Measurements from ENCODE around the gene FHIT.

FHIT gene

DNA sequence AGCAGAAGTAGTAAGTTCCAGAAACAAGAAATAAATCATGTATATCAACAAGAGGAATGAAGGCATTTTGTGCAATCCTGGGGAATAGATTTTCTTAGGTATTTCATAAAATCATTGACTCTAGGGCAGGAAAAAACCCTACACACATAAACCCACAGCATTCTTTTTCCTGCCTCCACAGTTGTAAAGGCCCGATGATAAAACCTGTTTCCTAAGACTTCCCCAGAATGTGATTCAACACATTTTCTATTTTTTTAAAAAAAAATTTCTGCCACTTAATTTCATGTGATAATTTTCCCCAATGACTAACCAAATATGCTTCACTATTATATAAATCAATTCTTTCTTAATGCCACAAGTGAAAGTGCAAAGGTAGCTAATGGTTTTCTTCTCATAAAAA, 407.0 kb downstream of the FHIT start:
- TF ChIP-seq EZH2phosphoT487 (conservative IDR thresholded peaks at IDR 0.05; ENCODE audit: low read length), result no peak
- TF ChIP-seq CTCF (IDR thresholded peaks at IDR 0.05; ENCODE audit: insufficient read depth, low read length, poor library complexity, severe bottlenecking), result no peak
- H3K79me2 ChIP-seq (ENCODE audit: insufficient read depth, low read length), result no peaks in the 10 kb centered on the region
- no peak overlapping the region for H3K9ac ChIP-seq (ENCODE audit: low read length)
- no peaks in the 10 kb centered on the region for H3K36me3 ChIP-seq (ENCODE audit: low read length)
- H2AFZ ChIP-seq (ENCODE audit: low read depth, low read length, severe bottlenecking), result no peak overlapping the region
- H3K27me3 ChIP-seq (ENCODE audit: low read length), result no peaks in the 10 kb centered on the region
- no peak overlapping the region for H3K4me2 ChIP-seq (ENCODE audit: low read depth, low read length, poor library complexity, severe bottlenecking)
- no peaks in the 10 kb centered on the region for H4K20me1 ChIP-seq (ENCODE audit: low read depth, low read length)
- no peaks in the 10 kb centered on the region for H3F3A ChIP-seq (ENCODE audit: insufficient read depth)
- H3K4me3 ChIP-seq (ENCODE audit: insufficient read depth, low read length, poor library complexity, severe bottlenecking), result no peak overlapping the region
- no peaks in the 10 kb centered on the region for H3K9me2 ChIP-seq (replicated peaks; ENCODE audit: insufficient read depth, low read length)
- no peaks in the 10 kb centered on the region for H3K9me3 ChIP-seq (ENCODE audit: insufficient read depth, low read length)
- no peak overlapping the region for H3K27ac ChIP-seq (ENCODE audit: low read depth, low read length)

- Histone ChIP-seq H3K4me2 (ENCODE audit: low read depth, low read length, poor library complexity, severe bottlenecking) (no peak overlapping the region), H3K4me3 (ENCODE audit: insufficient read depth, low read length, poor library complexity, severe bottlenecking) (no peak overlapping the region), H3K36me3 (ENCODE audit: low read length) (no peaks in the 10 kb centered on the region), H3K9ac (ENCODE audit: low read length) (no peak overlapping the region), H3K27me3 (ENCODE audit: low read length) (no peaks in the 10 kb centered on the region), H3F3A (ENCODE audit: insufficient read depth) (no peaks in the 10 kb centered on the region), H3K9me3 (ENCODE audit: insufficient read depth, low read length) (no peaks in the 10 kb centered on the region), H3K27ac (ENCODE audit: low read depth, low read length) (no peak overlapping the region), H3K9me2 (replicated peaks; ENCODE audit: insufficient read depth, low read length) (no peaks in the 10 kb centered on the region), H2AFZ (ENCODE audit: low read depth, low read length, severe bottlenecking) (no peak overlapping the region), H4K20me1 (ENCODE audit: low read depth, low read length) (no peaks in the 10 kb centered on the region), H3K79me2 (ENCODE audit: insufficient read depth, low read length) (no peaks in the 10 kb centered on the region)
- TF ChIP-seq CTCF (IDR thresholded peaks at IDR 0.05; ENCODE audit: insufficient read depth, low read length, poor library complexity, severe bottlenecking) (no peak), EZH2phosphoT487 (conservative IDR thresholded peaks at IDR 0.05; ENCODE audit: low read length) (no peak)
Observed at GRCh38 chr3:60841355-60841754, 409.9 kb downstream of the FHIT start.

- no peak overlapping the region for H3K9ac ChIP-seq (ENCODE audit: low read length)
- H3F3A ChIP-seq (ENCODE audit: insufficient read depth), result no peaks in the 10 kb centered on the region
- TF ChIP-seq EZH2phosphoT487 (conservative IDR thresholded peaks at IDR 0.05; ENCODE audit: low read length) (no peak), CTCF (IDR thresholded peaks at IDR 0.05; ENCODE audit: insufficient read depth, low read length, poor library complexity, severe bottlenecking) (no peak)
- H3K79me2 ChIP-seq (ENCODE audit: insufficient read depth, low read length), result no peaks in the 10 kb centered on the region
- no peaks in the 10 kb centered on the region for H4K20me1 ChIP-seq (ENCODE audit: low read depth, low read length)
- H3K27me3 ChIP-seq (ENCODE audit: low read length), result no peaks in the 10 kb centered on the region
- H3K4me3 ChIP-seq (ENCODE audit: insufficient read depth, low read length, poor library complexity, severe bottlenecking), result no peak overlapping the region
- H3K36me3 ChIP-seq (ENCODE audit: low read length), result no peaks in the 10 kb centered on the region
- no peaks in the 10 kb centered on the region for H3K9me2 ChIP-seq (replicated peaks; ENCODE audit: insufficient read depth, low read length)
- H3K9me3 ChIP-seq (ENCODE audit: insufficient read depth, low read length), result no peaks in the 10 kb centered on the region
- no peak overlapping the region for H2AFZ ChIP-seq (ENCODE audit: low read depth, low read length, severe bottlenecking)
- H3K4me2 ChIP-seq (ENCODE audit: low read depth, low read length, poor library complexity, severe bottlenecking), result no peak overlapping the region
- H3K27ac ChIP-seq (ENCODE audit: low read depth, low read length), result no peak overlapping the region
Observed at GRCh38 chr3:60839246-60839645, 412.0 kb downstream of the FHIT start.

- Histone ChIP-seq H3K27me3 (ENCODE audit: low read length) (no peaks in the 10 kb centered on the region), H3K36me3 (ENCODE audit: low read length) (no peaks in the 10 kb centered on the region), H3K9ac (ENCODE audit: low read length) (no peak overlapping the region), H3K79me2 (ENCODE audit: insufficient read depth, low read length) (no peaks in the 10 kb centered on the region), H3K27ac (ENCODE audit: low read depth, low read length) (no peak overlapping the region), H4K20me1 (ENCODE audit: low read depth, low read length) (no peaks in the 10 kb centered on the region), H3K4me2 (ENCODE audit: low read depth, low read length, poor library complexity, severe bottlenecking) (no peak overlapping the region), H3K4me3 (ENCODE audit: insufficient read depth, low read length, poor library complexity, severe bottlenecking) (no peak overlapping the region), H3K9me3 (ENCODE audit: insufficient read depth, low read length) (no peaks in the 10 kb centered on the region), H2AFZ (ENCODE audit: low read depth, low read length, severe bottlenecking) (no peak overlapping the region), H3F3A (ENCODE audit: insufficient read depth) (no peaks in the 10 kb centered on the region), H3K9me2 (replicated peaks; ENCODE audit: insufficient read depth, low read length) (no peaks in the 10 kb centered on the region)
- no peak for TF ChIP-seq EZH2phosphoT487 (conservative IDR thresholded peaks at IDR 0.05; ENCODE audit: low read length)
- TF ChIP-seq CTCF (IDR thresholded peaks at IDR 0.05; ENCODE audit: insufficient read depth, low read length, poor library complexity, severe bottlenecking), result no peak
Observed at GRCh38 chr3:60835796-60836195, 415.5 kb downstream of the FHIT start.
